Psoas muscle (tissue), 8 donors: Measurements from ENCODE around the gene PRMT7. TPM values are rescaled to one million over a fixed set of nuclear protein-coding genes. Genes with fewer than 3 reads are reported as not detected.

Experiments used
- ATAC-seq, 4 donors: fragments of 200-7000 bp; cut with Tn5 transposase; one replicate each; pipeline ENCODE4 v1.9.1; 2020; ENCODE audit warnings: moderate library complexity in 3 of 4, mild to moderate bottlenecking in 2 of 4
- DNase-seq, 2 donors: peaks; one replicate each; pipeline ENCODE4 v3.0.0-alpha.2; 2020
- H3K27ac ChIP-seq: fragments of 200-600 bp; one replicate; pipeline ENCODE4 v1.8.0; 2022
- H3K27me3 ChIP-seq, 3 donors: fragments of 200-600 bp in 1 of 3; one replicate each; pipeline versions ENCODE4 v1.6.1 to v1.8.0; 2013 to 2022; ENCODE audit warnings: low read length in 2 of 3, mild to moderate bottlenecking in 2 of 3, moderate library complexity in 1 of 3; ENCODE audit not compliant: insufficient read depth in 3 of 3
- H3K36me3 ChIP-seq, 2 donors: fragments of 200-600 bp in 1 of 2; one replicate each; pipeline versions ENCODE4 v1.6.1 to v1.8.0; 2013 to 2022; ENCODE audit warnings: low read depth in 1 of 2, mild to moderate bottlenecking in 1 of 2, moderate library complexity in 1 of 2; ENCODE audit not compliant: insufficient read depth in 1 of 2
- H3K4me1 ChIP-seq: fragments of 200-600 bp; one replicate; pipeline ENCODE4 v1.8.0; 2022
- H3K4me3 ChIP-seq: fragments of 200-600 bp; one replicate; pipeline ENCODE4 v1.8.0; 2022; ENCODE audit warnings: mild to moderate bottlenecking
- H3K9me3 ChIP-seq: fragments of 200-600 bp; one replicate; pipeline ENCODE4 v1.8.0; 2022
- WGBS, 3 donors: extraction: QIAGEN DNeasy Blood & Tissue Kit; methylation state at CpG; one replicate each; pipeline versions ENCODE4 v1.1.6 to v1.1.7; 2013; 5-methylcytosine and 5-hydroxymethylcytosine counted together
- intact Hi-C, 2 donors: fragments of 100-400 bp; cut with DNase I; formaldehyde crosslinking; loops; one replicate each; pipeline versions ENCODE4 v1.11.0 to v1.14.2; 2022
- polyA plus RNA-seq, 3 donors: library from polyadenylated mRNA; stranded (reverse); fragments of 200-250 nt; gene quantifications; one replicate each; pipeline ENCODE4 v1.2.3, GENCODE V29; 2013
- total RNA-seq, 4 donors: library from RNA; stranded (reverse); fragmentation: NEBNext Ultra II Directional in 2 of 4; extraction: Animal tissue kit (Norgen Biotek cat#: 25700) in 2 of 4; gene quantifications; one replicate each; pipeline versions ENCODE4 v1.2.1 to v1.2.4, GENCODE V29; 2021 to 2023
- TF ChIP-seq, protein P1 (sequence below): fragments of 200-600 bp; IDR thresholded peaks from one replicate; pipeline ENCODE4 v1.8.0; 2022; ENCODE audit warnings: antibody characterized with exemption
- donor health status: healthy with polysubstance abuse.
- donor health status: DM: no; HTN: no; CAD: no; lungs with moderate emphysema.
- donor health status: Bipolar disorder and iron deficiency.
- donor health status: healthy.
- donor health status: DM: yes; HTN: yes; CAD: no.
- donor health status: DM: no; HTN: no; CAD: no.
- donor health status: DM: no; HTN: no; CAD: no.
- donor health status: DM: yes; HTN: yes; CAD: no.

The PRMT7 gene
- total and polyA plus RNA-seq, 7 donors = 18.9 to 45.1 (median 26.0) TPM

DNA sequence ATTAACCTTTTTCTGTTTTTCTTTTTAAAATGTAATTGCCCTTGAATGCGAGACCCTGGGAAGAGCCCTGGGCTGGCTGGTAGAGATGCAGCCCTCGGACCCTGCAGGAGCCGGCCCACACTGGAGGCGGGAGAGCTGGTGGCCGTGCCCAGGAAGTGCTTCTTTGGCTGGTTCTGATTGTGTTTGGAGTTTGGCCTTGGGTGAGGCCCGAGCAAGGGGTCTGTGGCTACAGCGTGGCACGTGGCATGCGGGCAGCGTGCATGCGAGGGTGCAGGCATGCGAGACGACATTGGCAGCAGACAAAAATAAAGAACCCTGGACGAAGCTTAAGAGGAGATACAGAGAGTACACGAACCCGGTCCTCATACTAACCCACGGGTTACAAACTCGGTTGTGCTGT lies 49.7 kb downstream of the PRMT7 start:
- WGBS, 3 donors = 76 to 81% (median 80%) methylated on average over 18 of the region's 18 CpGs
- Histone ChIP-seq H3K4me3 (no peak overlapping the region), H3K4me1 (no peaks in the 10 kb centered on the region), H3K27me3 (no peaks in the 10 kb centered on the region), H3K9me3 (no peaks in the 10 kb centered on the region), H3K27ac (no peak overlapping the region), H3K36me3 (peaks cover 0 to 52% of the 10 kb centered on the region in 2 donors)
- no peak for DNase-seq
- intact Hi-C loops = loop anchor here in 1 of 2 donors (10.0 kb wide), 1 partner anchor 154 kb away; no protein-coding TSS in a partner anchor
- ATAC-seq = no peak
- TF ChIP-seq, protein P1, sequence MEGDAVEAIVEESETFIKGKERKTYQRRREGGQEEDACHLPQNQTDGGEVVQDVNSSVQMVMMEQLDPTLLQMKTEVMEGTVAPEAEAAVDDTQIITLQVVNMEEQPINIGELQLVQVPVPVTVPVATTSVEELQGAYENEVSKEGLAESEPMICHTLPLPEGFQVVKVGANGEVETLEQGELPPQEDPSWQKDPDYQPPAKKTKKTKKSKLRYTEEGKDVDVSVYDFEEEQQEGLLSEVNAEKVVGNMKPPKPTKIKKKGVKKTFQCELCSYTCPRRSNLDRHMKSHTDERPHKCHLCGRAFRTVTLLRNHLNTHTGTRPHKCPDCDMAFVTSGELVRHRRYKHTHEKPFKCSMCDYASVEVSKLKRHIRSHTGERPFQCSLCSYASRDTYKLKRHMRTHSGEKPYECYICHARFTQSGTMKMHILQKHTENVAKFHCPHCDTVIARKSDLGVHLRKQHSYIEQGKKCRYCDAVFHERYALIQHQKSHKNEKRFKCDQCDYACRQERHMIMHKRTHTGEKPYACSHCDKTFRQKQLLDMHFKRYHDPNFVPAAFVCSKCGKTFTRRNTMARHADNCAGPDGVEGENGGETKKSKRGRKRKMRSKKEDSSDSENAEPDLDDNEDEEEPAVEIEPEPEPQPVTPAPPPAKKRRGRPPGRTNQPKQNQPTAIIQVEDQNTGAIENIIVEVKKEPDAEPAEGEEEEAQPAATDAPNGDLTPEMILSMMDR = no peak

DNA sequence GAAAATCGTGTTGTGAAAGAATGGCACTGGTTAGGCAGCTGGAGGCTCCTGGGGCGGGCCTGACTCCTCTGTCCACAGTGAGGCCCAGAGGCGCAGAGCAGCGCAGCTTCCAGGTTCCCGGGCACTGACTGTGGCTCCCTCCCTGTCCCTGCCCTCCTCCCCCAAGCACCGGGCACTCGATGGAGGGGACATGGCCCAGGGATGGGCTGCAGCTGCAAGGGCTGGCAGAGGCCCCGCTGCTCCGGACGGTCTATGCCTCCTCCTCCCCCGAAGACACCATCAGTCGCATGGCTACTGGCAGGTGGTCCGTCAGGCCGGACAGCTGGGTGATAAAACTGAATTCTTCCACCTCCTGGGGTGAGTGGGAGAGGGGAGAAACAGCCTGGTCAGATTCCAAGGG lies 50.1 kb downstream of the PRMT7 start:
- ATAC-seq (no peak), DNase-seq (no peak)
- peaks cover 0 to 47% of the 10 kb centered on the region in 2 donors for H3K36me3 ChIP-seq
- H3K4me3 ChIP-seq = no peak overlapping the region
- TF ChIP-seq, protein P1 = no peak
- intact Hi-C loops = loop anchor here in 1 of 2 donors (10.0 kb wide), 1 partner anchor 154 kb away; no protein-coding TSS in a partner anchor
- H3K9me3 ChIP-seq = no peaks in the 10 kb centered on the region
- no peaks in the 10 kb centered on the region for H3K27me3 ChIP-seq
- 58 to 76% (median 62%) methylated on average over 14 of the region's 14 CpGs for WGBS, 3 donors
- no peaks in the 10 kb centered on the region for H3K4me1 ChIP-seq
- H3K27ac ChIP-seq = no peak overlapping the region

DNA sequence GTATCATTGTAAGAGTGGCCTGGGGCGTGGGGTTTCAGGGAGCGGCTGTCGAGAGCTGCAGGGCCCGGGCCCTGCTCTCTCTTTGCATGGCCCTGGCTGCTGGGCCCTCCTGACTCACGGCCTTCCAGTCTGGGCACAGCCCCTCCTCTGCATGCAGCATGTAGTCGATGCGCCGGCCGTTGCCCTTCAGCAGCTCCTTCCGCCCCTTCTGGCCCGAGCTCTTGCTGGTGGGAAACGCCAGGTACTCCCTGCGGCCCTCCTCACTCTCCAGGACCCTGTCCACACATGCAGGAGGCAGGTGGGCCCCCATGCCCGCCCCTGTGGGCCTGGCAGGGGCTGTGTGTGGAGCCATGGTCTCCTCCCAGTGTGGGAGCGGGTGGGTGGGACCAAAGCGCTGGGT lies 50.7 kb downstream of the PRMT7 start:
- Histone ChIP-seq H3K9me3 (no peaks in the 10 kb centered on the region), H3K4me3 (no peak overlapping the region), H3K27me3 (no peaks in the 10 kb centered on the region), H3K4me1 (no peaks in the 10 kb centered on the region), H3K36me3 (peaks cover 0 to 42% of the 10 kb centered on the region in 2 donors), H3K27ac (no peak overlapping the region)
- no peak for ATAC-seq
- 56 to 70% (median 66%) methylated on average over 16 of the region's 16 CpGs for WGBS, 3 donors
- DNase-seq = peak in 1 of 2 donors; percentile 40
- TF ChIP-seq, protein P1 = no peak
- intact Hi-C loops = loop anchor here in 1 of 2 donors (10.0 kb wide), 1 partner anchor 153 kb away; no protein-coding TSS in a partner anchor

DNA sequence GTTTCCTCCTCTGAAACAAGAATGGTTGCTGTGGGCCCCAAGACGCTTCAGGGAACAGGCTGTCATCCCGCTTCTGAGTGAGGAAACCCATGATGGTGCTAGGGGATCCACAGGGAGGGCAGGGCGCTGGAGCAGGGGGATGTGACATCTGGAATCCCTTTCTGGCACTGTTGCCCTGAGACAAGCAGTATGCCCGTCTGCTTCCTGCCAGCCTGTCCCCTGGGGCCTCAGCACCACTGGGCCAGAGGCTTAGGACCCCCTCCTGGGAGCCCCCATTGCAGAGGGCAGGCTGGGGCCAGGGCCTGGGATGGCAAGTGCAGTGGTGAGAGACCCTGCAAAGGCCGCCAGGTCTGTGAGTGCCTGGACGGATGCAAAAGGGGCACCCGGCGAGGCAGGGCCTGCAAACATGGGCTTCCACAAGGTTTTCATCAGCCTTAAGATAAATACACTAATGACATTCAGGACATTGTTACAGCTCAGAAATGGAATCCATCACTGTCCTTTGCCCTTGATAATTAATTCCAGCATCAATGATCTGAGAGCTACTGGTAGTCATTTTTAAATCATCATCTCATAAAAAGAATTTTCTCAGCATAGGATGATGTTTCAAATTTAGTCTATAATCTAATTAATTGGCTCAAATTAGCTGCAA lies 51.6 kb downstream of the PRMT7 start:
- H3K4me3 ChIP-seq = no peak overlapping the region
- H3K4me1 ChIP-seq = no peaks in the 10 kb centered on the region
- WGBS, 3 donors = 72 to 79% (median 77%) methylated on average over 8 of the region's 8 CpGs
- TF ChIP-seq, protein P1 = no peak
- H3K27ac ChIP-seq = no peak overlapping the region
- ATAC-seq (no peak), DNase-seq (no peak)
- no peaks in the 10 kb centered on the region for H3K27me3 ChIP-seq
- intact Hi-C loops = loop anchor here in 1 of 2 donors (10.0 kb wide), 1 partner anchor 152 kb away; no protein-coding TSS in a partner anchor
- no peaks in the 10 kb centered on the region for H3K9me3 ChIP-seq
- H3K36me3 ChIP-seq = peaks cover 0 to 33% of the 10 kb centered on the region in 2 donors
